Stimulated activated CD8-positive, alpha-beta memory T cell treated with anti-CD3 and anti-CD28 coated beads, Interleukin-12 subunit alpha, Interleukin-12 subunit beta, amount 100 ng/mL, for 4 hours (primary cell): ENCODE measurements around the gene PAM16.
A peak's percentile ranks its signal among the peaks of the same experiment; 100 is the strongest.

ENCODE experiments used
- DNase-seq: peaks from one replicate; pipeline ENCODE4 v3.0.0-alpha.2; 2020; ENCODE audit warnings: low read depth

Gene PAM16

GRCh38 chr16:4319454-4320421 lies 31.4 kb downstream of the PAM16 start:
- DNase-seq, result peak; percentile 54

- DNase-seq, result no peak
Measured at GRCh38 chr16:4318967-4319366, 32.2 kb downstream of the PAM16 start.

GRCh38 chr16:4318451-4318910 lies 32.6 kb downstream of the PAM16 start:
- no peak for DNase-seq

GRCh38 chr16:4317532-4318450 lies 33.3 kb downstream of the PAM16 start:
- no peak for DNase-seq

- no peak for DNase-seq
Measured at GRCh38 chr16:4316864-4317531, 34.1 kb downstream of the PAM16 start.

- no peak for DNase-seq
Measured at GRCh38 chr16:4316108-4316863, 34.8 kb downstream of the PAM16 start.

- no peak for DNase-seq
Measured at GRCh38 chr16:4315186-4316107, 35.7 kb downstream of the PAM16 start, which contains the start of gene GLIS2. Gene GLIS2, plus strand, starts transcription at chr16:4316067. Its CDS starts 16,214 bp downstream, at chr16:4332281.

GRCh38 chr16:4314532-4315185 lies 36.5 kb downstream of the PAM16 start:
- DNase-seq, result no peak

- DNase-seq, result no peak
Measured at GRCh38 chr16:4313563-4314531, 37.3 kb downstream of the PAM16 start.

GRCh38 chr16:4309833-4310266 lies 41.3 kb downstream of the PAM16 start:
- DNase-seq, result peak; percentile 35

- no peak for DNase-seq
Measured at GRCh38 chr16:4309102-4309832, 41.9 kb downstream of the PAM16 start.

- DNase-seq, result peak; percentile 98
Measured at GRCh38 chr16:4307215-4308037, 43.7 kb downstream of the PAM16 start.

GRCh38 chr16:4306470-4307214 lies 44.5 kb downstream of the PAM16 start:
- no peak for DNase-seq

GRCh38 chr16:4303973-4304372 lies 47.1 kb downstream of the PAM16 start:
- no peak for DNase-seq

- no peak for DNase-seq
Measured at GRCh38 chr16:4301968-4302367, 49.2 kb downstream of the PAM16 start.

GRCh38 chr16:4301177-4301576 lies 49.9 kb downstream of the PAM16 start:
- DNase-seq, result no peak
